Endothelial cell of umbilical vein (primary cell): ENCODE results near the gene COG4.

ENCODE experiments used
- EZH2 ChIP-seq: IDR thresholded peaks from 2 replicates; pipeline ENCODE4 v1.6.1; 2012; ENCODE audit warnings: borderline replicate concordance, low read depth, mild to moderate bottlenecking, moderate library complexity, low read length, inconsistent platforms; ENCODE audit not compliant: severe bottlenecking
- FOS ChIP-seq: IDR thresholded peaks from 2 replicates; pipeline ENCODE4 v1.6.1; 2011; ENCODE audit warnings: mild to moderate bottlenecking, low read length, moderate library complexity, borderline replicate concordance; ENCODE audit not compliant: insufficient read depth
- MYC ChIP-seq: IDR thresholded peaks from one replicate; pipeline ENCODE4 v1.6.1; 2011; ENCODE audit warnings: mild to moderate bottlenecking, low read depth, low read length
- POLR2A ChIP-seq: IDR thresholded peaks from 2 replicates; pipeline ENCODE4 v1.6.1; 2012; ENCODE audit warnings: low read depth, mild to moderate bottlenecking, control low read depth, low read length
- POLR2AphosphoS5 ChIP-seq: IDR thresholded peaks from 2 replicates; pipeline ENCODE4 v1.6.1; 2012; ENCODE audit warnings: low read depth, mild to moderate bottlenecking, control low read depth, low read length, moderate library complexity; ENCODE audit not compliant: insufficient read depth
- TF ChIP-seq, protein P1 (sequence below), 2 donors: IDR thresholded peaks; 1 replicate in 1 of 2; 2 replicates in 1 of 2; pipeline ENCODE4 v1.5.1; 2011; ENCODE audit warnings: low read length in 2 of 2, mild to moderate bottlenecking in 2 of 2, moderate library complexity in 2 of 2, control low read depth in 1 of 2, inconsistent platforms in 1 of 2, low read depth in 1 of 2; ENCODE audit not compliant: insufficient read depth in 1 of 2; ENCODE audit errors: extremely low read depth in 1 of 2

DNA sequence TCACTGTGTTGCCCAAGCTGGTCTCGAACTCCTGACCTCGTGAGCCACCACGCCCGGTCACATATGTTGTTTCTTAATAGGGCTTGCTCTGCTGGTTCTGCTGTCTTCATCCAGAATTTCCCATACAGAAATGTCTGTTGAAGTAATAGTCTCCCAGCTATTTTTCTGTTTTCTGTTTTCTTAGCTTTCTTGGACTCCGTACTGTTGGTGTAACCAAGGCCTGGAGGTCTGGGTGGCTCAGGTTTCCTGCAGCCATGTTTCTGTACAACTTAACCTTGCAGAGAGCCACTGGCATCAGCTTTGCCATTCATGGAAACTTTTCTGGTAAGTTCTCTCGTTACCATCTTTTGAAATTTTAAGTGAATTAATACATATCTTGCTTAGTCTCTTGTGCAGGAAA lies 3.0 kb upstream of the COG4 start:
- TF ChIP-seq FOS (no peak), POLR2AphosphoS5 (no peak), POLR2A (no peak), MYC (no peak), EZH2 (no peak)
- TF ChIP-seq, protein P1, sequence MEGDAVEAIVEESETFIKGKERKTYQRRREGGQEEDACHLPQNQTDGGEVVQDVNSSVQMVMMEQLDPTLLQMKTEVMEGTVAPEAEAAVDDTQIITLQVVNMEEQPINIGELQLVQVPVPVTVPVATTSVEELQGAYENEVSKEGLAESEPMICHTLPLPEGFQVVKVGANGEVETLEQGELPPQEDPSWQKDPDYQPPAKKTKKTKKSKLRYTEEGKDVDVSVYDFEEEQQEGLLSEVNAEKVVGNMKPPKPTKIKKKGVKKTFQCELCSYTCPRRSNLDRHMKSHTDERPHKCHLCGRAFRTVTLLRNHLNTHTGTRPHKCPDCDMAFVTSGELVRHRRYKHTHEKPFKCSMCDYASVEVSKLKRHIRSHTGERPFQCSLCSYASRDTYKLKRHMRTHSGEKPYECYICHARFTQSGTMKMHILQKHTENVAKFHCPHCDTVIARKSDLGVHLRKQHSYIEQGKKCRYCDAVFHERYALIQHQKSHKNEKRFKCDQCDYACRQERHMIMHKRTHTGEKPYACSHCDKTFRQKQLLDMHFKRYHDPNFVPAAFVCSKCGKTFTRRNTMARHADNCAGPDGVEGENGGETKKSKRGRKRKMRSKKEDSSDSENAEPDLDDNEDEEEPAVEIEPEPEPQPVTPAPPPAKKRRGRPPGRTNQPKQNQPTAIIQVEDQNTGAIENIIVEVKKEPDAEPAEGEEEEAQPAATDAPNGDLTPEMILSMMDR (IDR thresholded peaks at IDR 0.05; ENCODE audit: extremely low read depth in 1 of 2, insufficient read depth in 1 of 2, low read depth in 1 of 2, low read length in 2 of 2) = no peak
